22Rv1 (cell line): ENCODE measurements around the gene DNAJB12.
"Not testable (repeated sequence)": the region's sequence is repeated elsewhere in the genome, so short reads cannot be mapped to it uniquely, and the experiment has no call there.

ENCODE experiments used
- CTCF ChIP-seq: fragments of 450-650 bp; IDR thresholded peaks from 2 replicates; pipeline ENCODE4 v1.5.1; 2017; ENCODE audit warnings: mild to moderate bottlenecking
- ZFX ChIP-seq: fragments of 450-650 bp; IDR thresholded peaks from 2 replicates; pipeline ENCODE4 v1.6.1; 2017; ENCODE audit warnings: antibody characterized with exemption, borderline replicate concordance

DNA sequence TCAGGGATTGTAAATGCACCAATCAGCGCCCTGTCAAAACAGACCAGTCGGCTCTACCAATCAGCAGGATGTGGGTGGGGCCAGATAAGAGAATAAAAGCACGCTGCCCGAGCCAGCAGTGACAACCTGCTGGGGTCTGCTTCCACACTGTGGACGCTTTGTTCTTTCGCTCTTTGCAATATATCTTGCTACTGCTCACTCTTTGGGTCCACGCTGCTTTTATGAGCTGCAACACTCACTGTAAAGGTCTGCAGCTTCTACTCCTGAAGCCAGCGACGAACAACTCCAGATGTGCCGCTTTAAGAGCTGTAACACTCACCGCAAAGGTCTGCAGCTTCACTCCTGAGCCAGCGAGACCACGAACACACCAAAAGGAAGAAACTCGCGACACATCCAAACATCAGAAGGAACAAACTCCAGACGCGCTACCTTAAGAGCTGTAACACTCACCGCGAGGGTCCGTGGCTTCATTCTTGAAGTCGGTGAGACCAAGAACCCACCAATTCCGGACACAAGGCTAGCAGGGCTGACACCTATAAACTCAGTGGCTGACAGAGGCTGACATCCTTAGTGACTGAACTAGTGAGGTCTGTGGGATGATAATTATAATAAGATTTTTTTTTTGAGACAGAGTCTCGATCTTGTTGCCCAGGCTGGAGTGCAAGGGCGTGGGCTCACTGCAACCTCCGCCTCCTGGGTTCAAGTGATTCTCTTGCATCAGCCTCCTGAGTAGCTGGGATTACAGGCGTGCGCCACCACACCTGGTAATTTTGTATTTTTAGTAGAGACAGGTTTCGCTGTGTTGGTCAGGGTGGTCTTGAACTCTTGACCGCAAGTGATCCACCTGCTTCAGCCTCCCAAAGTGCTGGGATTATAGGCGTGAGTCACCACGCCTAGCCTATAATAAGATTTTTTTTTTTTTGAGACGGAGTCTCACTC is 27.8 kb downstream of the DNAJB12 start:
- TF ChIP-seq CTCF, ZFX: not testable (repeated sequence)
